HG03558 (cell line): ENCODE results near the gene PRXL2B.

Source experiments
- ATAC-seq: cut with Tn5 transposase; IDR thresholded peaks from one replicate; pipeline ENCODE4 v1.9.1; 2021; ENCODE audit warnings: moderate number of reproducible peaks; ENCODE audit not compliant: unreplicated experiment; ENCODE audit errors: extremely low read depth

The PRXL2B gene

DNA sequence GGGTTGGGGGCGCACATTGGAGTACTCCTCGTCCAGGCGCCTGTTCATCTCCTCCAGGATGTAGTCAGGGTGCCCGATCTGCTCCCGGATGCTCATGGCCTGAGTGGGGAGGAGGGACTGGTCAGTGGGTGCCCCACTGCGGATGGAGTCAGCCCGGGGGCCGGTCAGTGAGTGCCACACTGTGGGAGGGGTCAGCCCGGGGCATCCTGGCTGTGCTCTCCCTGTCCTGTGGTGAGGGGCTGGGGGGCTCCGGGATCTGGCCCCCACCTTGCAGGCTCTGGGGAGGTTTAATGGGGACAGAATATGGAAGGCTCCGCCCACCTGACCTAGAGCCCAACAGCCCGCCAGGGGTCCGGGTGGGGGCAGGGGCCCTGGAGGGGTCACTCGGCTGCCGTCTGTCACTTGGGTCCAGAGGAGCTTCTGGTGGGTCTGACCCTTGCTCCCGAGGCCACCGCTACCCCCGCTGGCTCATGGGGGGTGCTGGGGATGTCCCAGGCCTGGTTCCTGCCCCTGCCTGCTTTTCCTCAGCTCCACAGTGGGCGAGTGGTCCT lies 8.8 kb downstream of the PRXL2B start:
- ATAC-seq, result no peak

DNA sequence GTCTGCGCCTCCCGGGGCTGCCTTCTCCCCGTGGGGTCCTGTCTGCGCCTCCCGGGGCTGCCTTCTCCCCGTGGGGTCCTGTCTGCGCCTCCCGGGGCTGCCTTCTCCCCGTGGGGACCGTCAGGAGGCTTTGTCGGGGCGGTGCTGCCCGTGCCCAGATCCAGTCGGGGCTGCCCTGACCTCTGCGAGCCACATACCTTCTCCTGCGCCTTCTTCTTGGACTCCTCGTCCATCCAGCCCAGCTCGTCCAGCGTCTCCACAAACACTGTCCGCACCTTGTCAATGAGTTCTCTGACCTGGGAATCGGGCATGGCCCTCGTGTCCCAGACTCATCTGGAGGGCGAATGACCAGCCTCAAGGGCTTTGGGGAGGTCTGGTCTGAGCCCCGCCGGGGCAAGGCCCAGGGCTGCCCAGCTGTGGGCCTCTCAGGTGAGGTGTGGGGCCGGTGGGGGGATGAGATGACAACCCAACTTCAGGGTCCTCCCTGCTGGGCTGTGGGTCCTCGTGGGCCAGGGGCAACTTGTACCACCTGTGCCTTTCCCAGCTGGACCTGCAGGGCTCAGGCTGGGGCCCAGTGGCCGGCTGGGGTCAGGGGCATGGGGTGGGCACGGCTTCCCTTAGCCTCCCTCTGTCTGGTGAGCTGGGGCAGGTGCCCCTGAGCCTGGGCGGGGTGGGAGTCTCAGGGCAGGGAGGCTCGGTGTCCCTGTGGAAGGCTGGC lies 9.4 kb downstream of the PRXL2B start:
- no peak for ATAC-seq

DNA sequence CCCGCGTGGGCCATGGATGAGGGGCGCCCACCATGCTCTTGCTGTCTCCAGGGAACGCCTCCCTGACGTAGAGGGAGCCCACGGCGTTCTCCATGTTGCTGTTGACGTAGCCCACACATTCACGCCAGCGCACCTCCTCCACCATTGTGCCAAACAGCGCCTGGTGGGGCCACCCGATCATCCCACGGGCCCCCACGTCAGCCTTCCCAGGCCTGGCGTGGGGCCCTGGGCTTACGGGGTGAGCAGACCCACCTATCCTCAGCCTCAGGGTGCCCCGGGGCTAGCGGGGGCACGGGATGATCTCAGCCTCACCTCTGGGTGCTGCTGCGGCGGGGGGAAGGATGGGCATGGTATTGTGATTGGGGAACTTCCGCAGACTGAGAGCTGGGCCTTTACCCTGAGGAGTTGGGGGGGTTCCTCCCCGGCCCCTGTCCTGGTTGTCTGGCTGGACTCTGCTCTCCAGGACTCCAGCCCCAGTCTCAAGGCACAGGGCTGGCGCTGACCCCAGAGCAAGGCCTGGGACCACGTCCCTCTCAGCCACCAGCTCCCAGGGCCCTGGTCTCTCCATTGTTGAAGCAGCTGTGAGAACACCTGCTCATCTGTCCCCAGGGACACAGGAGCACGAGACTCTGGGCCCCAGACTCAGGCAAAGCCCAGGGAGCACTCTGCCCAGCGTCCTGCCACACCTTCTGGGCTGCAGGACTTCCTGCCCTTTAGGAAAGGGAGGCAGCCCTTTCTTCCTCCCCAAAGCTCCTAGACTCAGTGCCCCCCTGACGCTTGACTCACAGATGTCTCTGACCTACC lies 10.2 kb downstream of the PRXL2B start:
- no peak for ATAC-seq

DNA sequence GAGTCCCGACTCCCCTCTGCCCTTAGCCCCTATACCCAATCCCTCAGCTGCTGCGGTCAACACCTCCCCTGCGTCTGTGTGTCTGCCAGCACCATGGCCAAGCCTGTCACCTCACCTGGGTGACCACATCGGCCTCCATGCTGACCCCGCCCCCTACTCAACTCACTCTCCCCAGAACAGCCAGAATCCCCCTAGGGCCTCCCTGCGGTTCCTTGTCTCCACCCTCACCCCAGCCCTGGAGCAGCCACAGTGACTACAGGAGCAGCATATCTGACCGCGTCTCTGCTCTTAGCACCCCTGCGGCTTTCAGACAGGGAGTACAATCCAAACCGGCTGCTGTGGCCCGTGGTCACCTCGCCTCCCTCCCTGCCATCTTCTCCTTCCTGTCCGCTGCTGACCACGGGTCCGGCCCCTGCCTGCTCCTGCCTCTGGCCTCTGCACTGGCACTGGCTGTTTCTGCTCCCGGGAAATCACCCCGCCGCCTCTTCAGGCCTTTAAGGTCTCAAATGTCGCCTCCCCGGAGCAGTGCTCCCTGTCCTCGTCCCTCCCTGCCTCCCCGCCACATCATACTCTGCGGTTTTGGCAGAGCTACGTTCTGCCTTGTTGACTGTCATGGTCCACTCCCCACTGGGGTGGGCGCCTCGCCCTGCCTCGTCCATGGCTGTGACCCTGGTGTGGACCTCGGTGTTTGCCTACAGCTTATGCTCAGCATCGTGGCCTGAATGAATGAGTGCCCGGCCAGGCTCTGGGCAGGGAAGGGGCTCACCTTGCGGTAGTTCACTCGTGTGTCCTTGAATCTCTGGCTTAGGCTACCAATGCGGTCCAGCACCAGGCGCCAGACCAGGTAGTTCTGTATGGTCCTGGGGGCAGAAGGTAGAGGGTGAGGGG lies 11.1 kb downstream of the PRXL2B start:
- no peak for ATAC-seq

DNA sequence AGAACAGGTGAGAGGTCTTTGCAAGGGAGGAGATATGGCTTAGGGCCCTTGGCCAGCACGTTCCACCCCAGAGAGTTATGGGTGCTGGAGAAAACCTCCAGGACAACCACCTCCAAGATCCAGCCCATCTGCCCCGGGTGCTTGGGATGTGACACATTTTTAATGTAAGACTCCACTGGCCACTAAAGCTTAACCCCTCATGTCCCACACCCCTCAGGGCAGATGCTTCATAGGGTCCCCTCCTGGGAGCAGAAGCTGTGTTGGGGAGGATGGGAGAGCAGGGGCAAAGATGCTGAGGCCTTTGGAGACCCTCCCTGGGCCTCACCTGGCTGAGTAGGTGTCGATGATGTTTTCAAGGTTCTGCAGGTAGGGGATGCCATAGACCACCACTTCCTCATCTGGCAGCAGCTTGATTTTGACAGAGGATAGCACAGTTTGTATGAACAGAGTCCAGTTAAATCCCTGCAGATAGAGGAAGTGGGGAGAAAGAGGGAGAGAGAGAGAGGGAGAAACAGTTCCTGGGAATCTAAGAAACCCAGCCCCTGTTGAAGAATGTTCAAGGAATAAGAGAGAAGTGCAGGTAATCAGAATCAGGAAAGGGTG lies 11.9 kb downstream of the PRXL2B start:
- no peak for ATAC-seq

DNA sequence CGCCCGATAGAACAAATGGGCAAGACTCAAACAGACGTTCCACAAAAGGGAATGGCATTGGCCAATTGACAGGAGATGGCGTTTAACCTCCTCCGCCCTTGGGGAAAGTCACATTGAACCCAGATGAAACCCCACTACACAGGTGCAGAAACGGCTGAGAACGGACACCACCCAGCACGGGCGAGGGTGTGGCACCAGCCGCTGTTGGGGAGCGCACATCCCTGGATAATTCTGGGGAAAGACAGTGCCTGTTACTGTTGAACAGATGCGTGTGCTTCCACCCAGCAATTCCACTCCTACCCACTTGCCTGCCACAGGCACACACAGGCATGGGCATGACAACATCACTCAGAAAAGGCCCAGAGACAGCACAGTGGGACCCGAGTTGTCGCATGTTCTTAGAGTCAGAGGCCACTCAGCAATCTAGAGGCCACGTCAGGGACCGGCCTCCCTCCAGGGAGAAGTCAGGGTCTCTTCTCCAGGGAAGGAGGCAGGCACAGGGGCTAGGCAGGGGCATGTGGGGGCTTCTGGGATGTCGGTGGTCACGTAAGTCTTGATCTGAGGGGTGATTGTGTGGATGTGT lies 15.2 kb downstream of the PRXL2B start:
- no peak for ATAC-seq

DNA sequence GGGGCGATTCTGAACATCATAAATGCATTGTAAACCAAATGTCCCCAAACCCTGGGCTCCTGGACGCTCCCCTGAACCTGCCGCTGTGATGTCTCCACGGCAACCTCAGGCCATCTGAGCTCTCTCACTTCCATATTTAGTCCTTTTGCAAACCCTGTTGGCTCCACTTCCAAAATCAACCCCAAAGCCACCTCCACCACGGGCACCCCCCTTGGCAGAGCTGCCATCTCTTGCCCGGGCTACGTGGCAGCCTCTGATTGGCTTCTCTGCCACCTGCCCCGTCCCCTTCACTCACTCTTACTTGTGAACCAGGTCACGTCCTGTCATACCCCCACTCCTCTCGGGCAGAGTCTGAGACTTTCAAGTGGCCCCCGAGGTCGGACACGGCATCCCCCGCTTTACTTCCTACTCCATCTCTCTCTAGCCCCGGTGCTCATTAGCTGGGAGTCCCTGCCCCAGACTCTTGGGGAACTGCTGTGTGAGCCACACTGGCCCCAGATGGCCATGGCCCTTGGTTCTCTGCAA lies 15.8 kb downstream of the PRXL2B start:
- no peak for ATAC-seq

DNA sequence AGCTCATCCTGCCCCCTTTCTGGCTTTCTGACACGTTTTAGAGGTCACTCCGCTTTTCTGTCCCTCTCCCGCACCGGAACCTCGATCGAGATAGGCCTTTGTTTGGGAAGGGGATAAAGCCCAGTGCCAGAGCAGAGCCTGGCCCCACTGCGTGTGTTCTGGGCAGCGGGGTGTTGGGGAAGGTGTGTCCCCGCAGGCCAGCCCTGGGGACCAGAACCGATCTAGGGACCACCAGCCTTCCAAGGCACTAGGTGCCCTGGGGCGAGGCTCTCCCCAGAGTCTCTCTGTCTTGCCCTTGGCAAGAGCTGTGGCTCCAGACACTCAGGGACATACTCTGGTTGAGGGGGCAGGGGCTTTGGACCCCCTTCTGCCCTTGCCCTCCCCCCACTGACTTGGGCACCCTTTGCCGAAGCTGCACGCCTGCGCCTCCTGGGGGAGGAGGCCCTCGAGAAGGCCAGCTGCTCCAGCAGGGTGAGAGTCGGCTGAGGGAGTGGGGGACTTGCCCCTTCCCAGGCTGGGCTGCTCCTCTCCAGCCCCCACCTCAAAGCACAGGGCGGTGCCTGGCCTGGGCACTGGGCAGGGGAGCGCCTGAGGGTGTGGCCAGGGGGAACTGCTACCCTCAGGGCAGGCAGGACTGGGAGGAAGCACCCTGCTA lies 16.4 kb downstream of the PRXL2B start:
- no peak for ATAC-seq

DNA sequence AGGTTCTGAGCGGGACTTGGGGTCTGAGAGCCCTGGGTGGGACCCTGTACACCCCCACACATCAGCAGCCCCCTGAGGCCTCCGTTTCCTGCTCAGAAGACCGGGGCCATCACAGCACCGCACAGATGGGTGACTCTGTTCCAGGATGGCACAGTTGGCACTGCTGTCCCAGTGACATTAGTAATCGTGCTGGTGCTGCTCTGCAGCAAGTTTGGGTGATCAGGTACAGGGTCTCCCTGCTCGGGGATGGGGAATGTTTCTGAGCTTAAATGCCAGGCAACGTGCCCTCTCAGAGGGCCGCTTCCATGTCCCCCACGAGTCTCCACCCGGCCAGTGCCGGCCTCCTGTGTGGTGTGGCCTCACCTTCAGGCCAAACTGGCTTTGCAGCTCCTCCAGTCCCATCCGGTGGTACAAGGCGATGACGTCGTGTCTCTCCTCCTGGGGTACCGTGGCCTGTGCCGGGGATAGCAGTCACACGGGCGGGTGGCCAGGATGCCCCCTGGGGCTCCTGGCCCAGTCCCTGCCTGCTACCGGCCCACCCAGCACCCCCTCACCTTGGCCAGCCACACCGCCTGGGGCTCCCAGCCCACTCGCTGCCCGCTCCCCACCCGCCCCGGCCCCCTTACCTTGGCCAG lies 17.1 kb downstream of the PRXL2B start:
- no peak for ATAC-seq

DNA sequence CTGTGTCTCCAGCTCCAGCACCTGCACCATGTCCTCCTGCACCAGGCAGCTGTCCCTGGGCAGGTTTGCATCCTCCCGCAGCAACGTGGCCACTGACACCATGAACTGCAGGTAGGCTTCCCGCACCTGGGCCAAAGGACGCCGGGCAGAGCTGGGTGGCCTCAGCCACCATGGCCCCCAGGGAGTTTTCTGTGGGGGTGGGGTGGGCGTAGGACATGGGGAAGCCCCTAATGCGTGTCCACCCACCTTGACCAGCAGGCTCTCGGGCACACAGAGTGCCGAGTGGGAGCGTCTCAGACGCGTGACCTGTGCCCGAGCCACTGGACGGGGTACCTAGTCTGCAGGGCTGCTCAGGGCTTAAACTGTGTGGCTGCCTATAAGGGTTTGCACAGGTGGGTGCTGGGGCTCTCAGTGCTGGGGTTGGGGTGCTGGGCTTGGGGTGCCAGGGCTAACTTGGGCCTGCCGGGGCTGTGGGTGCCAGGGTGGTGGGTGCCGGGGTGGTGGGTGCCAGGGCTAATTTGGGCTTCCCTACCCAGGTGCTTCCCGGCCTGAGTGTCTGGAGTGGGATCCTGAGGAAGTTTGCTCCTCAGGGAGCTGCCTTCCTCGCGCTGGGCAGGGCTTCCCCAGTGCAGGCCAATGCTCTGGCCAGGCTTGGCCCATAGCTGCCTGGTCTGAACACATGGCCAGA lies 17.7 kb downstream of the PRXL2B start:
- ATAC-seq, result no peak

DNA sequence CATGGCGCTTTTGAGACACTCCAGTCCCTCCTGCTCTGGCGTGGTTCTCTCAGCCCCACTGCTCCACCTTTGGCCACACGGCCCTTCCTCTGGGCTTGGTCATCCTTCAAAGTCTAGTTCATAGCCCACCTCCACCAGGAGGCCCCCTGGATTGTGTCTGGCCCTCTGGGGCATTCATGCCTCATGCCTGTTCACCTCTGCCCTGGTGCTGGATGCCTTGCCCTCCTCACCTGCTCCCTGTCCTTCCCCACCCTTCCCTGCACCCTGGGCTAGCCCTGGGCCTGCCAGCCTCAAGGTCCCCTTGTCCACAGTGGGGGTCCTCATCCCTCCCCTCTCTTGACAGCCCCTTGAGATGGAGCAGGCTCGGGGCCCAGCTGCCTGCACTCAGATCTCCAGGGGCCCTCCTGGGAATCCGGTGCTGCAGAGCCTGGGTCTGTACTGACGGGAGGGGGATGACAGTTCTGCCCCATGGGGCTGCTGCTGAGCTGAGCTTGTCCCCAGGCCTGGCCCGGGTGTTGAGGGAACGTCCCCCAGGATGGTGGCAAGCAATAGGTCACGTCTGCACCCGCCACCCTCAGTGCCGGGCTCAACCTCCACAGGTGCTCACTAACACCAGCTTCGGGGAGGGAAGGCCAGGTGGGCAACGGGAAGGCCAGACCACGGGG lies 18.4 kb downstream of the PRXL2B start:
- ATAC-seq, result no peak

DNA sequence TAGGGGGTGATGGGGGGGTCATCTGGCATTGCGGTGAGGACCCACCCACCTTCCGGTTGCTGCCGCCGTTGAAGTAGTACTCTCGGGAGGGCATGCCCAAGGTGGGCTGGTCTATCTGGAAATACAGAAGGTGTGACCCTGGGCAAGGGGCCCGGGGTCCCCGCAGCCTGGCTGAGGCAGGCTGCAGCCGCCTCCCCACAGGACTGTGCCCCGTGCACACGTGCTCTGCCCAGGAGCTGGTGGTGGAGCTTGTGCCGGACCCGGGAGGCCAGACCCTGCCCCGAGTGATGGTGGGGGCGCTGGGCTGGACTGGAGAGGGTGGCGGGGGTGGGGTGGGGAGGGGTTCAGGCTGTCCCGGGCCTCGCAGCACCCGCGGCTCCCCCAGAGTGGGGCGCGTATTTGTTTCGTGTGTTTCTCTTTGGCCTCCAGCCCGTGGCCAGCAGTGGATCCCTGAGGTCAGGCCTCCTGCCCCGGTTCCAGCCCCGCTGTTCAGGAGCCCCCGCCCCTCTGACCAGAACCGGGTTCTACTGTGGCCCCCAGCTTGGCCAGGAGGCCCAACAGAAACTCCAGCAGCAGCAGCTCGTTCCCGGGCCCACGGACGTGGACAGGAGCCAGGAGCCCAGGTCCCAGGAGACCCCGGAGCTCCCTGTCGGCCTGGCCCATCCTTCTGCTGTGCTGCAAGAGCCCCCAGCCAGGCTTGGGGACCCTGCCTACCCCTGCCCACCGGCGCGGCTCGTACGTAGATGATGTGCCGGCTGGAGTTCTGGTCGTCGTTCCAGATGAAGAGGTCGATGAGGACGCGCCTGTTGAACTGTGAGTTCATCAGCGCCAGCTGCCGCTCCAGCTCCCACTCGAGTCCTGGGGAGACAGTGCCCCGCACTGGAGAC lies 19.2 kb downstream of the PRXL2B start:
- no peak for ATAC-seq

DNA sequence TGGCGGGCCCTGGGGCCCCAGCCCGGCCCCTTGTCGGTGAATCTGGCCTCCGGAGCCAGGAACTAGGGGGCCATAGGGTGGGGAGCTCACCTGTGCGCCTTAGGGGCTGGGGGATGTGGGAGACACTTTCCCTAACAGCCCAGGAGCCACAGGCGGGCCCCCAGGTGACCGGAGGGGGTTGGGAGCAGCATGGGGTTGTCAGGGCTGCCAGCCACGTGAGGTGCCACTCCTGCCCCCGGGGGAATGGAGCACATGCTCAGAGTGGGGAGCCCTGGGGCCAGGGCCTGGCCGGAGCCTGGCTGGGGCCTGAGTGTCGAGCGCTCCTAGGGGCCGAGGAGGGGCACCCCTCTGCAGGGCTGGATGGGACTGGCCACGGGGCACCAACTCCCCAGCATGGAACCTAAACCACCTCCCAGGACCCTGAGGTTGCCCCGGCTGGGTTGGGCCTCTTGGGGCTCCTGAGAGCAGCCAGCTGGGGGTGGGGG lies 19.9 kb downstream of the PRXL2B start:
- no peak for ATAC-seq

DNA sequence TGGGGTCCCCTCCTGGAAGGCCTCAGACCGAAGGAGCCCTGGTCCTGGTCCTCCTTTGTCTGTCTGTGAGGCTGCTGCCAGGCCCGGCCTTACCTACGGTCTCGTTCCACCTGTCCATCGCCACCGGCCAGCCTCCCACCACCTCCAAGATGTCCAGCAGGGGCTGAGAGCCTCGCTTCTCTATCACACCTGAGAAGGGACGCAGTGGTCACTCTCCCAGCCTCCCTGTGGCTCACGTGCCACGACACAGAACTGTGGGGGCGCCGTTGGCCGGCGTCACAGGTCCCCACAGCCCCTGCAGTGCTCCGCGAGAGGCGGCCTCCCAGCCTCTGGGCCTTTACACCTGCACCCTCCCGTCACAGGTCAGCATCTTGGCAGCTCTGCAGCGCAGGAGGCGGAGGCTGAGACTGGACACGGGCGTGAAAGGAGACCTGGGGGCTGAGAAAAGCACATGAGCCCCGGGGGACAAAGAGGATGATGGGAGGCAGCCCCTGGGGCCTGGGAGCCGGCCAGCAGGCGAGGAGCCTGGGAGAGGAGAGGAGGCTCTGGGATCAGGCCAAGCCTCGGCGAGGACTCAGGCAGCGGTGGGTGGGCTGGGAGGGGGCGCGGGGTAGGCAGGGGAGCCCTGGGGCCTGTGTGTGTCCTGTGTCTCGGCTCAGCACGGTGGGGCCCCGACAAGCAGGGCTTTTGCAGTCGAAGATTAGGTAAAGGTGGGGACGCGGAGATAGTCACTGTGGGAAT lies 20.5 kb downstream of the PRXL2B start:
- ATAC-seq, result no peak

DNA sequence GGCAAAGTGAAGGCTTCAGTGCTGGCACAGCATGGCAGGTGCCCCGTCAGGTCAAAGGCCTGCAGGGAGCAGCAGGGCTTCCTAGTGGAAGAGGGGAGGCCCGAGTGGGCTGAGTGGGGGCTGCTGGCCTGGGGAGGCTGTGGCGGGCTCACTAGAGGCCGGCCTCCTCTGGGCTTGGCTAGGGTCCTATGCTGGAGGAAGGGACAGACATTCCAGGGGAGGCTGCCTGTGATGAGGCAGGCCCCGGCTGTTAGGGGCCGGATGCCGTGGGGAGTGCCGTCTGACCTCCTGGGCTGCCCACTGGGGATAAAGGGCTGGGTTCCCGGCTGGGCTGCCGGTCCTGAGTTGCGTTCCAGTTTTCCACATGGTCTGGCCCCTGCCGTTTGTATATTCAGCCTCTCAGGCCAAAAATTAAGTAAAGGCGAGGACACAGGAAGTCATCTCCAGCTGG lies 21.1 kb downstream of the PRXL2B start:
- ATAC-seq, result no peak
